GM18907 (cell line): ENCODE measurements around the gene ZNF77.
A peak's percentile ranks its signal among the peaks of the same experiment; 100 is the strongest.
"Not testable (repeated sequence)": the region's sequence is repeated elsewhere in the genome, so short reads cannot be mapped to it uniquely, and the experiment has no call there.

ENCODE experiments used
- ATAC-seq: cut with Tn5 transposase; IDR thresholded peaks from one replicate; pipeline ENCODE4 v1.9.1; 2021; ENCODE audit warnings: mild to moderate bottlenecking, moderate library complexity; ENCODE audit not compliant: unreplicated experiment

ZNF77 gene

DNA sequence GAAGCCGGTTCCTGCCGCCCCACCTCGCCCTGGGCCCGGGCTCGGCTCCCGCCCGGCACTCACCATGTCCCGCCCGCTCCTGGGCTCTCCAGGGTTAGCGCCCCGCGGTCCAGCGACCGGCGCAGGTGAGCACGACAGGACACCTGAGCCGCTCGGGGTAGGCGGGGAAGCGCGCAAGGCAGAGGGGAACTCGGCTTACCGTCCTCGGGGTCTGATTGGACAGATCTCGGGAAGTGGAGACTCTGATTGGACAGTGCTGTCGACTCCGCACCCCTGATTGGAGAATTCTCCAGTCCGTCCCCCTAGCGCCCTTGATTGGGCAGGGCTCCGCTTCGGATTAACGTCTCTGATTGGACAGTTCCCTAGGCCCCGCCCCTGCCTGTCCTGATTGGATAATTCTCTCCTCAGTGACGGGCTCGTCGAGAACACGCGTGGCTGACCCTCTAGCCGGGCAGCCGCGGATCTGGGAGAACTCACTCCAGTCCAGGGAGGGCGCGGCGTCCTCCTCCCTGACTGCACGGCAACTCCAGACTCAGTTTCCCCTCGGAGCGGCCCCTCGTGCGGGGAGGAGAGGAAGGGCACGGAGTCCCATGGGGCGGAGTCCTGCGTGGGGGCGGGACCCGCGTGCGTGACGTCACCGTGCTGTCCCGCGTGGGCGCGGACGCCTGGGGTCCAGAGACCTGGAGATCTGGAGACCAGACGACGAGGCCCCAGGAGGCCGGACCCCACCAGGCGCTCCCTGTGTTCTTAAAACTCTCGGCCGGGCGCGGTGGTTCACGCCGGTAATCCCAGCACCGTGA, at the start of gene ZNF77:
TSS of gene ZNF77 (minus strand) at position 197 of the 800 bp plus-strand sequence. CDS start at position 66, 131 bp downstream.
- peak; percentile 93 for ATAC-seq

DNA sequence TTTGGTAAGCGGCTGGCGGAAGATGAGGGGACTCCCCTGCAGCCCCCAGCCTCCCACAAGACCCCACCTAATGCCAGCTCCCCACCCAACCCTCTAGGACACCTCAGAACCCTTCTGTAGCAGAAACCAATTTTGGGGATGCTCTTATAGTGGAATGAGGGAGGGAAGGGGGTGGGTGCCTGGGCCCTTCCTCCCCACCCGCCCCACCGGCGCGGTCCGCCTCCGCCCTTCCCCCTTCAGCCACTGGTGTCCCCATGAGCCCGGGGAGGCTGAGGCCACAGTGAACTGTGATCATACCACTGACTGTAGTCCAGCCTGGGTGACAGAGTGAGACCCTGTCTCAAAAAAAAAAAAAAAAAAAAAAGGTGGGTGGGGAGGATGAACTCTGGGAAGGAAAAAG, 48.8 kb upstream of the ZNF77 start:
- ATAC-seq, result no peak

DNA sequence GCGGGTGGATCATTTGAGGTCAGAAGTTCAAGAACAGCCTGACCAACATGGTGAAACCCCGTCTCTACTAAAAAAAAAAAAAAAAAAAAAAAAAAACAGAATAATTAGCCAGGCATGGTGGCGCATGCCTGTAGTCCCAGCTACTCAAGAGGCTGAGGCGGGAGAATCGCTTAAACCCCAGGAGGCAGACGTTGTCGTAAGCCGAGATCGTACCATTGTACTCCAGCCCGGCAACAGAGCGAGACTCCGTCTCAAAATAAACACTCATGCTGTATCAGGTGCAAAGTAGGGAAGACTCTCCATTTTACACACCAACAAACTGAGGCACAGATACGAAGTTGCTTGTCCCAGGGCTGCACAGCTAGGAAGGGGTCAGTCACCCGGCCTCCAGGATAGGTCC, 48.2 kb upstream of the ZNF77 start:
- ATAC-seq, result no peak

DNA sequence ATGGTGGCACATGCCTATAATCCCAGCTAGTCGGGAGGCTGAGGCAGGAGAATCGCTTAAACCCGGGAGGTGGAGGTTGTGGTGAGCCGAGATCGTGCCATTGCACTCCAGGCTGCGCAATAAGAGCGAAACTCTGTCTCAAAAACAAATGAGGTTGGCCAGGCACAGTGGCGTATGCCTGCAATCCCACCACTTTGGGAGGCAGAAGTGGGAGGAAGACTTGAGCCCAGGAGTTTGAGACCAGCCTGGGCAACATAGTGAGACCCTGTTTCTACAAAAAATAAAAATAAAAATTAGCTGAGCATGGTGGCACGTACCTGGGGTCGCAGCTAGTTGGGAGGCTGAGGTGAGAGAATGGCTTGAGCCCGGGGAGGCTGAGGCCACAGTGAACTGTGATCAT, 47.6 kb upstream of the ZNF77 start:
- not testable (repeated sequence) for ATAC-seq

DNA sequence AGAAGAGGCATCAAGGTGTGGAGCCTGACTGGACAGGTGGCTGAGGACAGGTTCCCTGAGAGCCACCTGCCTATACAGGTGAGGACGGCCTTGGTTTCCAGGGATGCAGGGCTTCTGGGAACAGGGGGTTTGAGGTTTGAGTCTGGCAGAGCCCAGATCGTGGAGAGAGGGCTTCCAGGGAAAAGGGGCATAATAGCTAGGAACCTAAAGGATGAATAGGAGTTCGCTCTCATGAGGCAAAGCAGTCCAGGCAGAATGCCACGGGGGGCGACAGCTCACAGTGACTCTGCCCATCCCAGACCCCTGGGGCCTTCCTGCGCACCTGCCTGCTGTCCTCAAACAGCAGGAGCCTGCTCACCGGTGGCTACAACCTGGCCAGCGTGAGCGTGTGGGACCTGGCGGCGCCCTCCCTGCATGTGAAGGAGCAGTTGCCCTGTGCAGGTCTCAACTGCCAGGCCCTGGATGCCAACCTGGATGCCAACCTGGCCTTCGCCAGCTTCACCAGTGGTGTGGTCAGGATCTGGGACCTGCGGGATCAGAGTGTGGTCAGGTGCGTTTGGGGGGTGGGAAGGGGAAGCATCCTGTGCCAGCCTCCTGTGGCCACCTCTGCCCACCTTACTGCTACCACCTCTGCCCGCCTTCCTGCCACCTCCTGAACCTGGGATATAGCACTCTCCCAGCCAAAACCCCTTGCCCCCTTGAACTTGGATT, 44.6 kb upstream of the ZNF77 start:
- no peak for ATAC-seq

DNA sequence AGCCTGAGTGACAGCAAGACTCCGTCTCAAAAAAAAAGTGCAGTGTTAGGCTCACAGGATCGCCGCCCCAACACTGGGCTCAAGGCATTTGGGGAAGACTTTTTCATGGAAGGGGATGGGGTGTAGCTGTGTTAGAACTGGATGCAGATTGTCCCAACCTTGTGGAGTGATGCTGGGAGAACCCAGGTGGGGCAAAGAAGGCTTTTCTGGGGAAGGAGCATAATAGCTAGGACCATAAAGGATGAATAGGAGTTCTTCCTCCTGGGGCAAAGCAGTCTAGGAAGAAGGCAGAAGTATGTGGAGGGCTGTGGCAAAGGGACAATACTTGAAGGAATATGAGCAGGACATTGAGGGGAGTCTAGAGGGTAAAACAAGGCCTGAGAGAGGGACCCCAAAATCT, 43.8 kb upstream of the ZNF77 start:
- ATAC-seq, result no peak

DNA sequence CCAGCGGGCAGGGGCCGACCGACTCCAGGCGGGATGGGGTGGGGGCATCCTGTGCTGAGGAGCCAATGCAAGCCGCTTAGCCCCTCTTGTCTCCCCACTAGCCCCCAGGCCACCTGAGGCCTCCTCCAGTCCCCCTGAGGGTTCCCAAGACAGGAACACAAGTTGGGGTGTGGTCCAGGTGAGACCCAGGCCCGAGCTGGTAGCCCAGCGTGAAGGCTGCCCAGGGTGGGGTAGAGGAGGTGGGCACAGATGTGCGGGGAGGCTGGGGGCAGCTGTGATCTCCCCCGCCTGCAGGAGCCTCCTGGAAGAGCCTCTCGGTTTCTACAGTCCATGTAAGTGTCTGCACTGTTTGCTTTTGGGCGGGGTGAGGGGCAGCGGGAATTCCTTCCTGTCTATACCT, 43.0 kb upstream of the ZNF77 start:
- ATAC-seq, result no peak

DNA sequence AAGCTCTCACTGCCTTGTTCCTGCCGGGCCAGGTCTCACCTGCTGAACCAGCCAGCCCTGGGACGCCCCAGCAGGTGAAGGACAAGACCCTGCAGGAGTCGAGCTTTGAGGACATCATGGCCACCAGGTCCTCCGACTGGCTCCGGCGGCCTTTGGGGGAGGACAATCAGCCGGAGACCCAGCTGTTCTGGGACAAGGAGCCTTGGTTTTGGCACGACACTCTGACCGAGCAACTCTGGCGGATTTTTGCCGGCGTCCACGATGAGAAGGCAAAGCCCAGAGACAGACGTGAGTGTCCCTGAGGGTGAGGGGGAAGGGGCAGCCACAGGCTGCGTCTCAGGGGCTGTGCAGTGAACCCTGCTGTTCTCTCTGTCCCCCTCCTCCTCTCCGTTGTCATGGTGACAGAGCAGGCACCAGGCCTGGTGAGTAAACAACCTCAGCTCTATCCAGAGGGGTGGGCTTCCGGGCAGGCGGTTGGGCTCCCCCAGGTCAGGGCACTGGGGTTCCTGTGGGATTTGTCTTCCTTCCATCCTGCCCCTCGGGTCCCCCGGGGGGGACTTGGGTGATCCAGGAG, 42.3 kb upstream of the ZNF77 start:
- no peak for ATAC-seq

DNA sequence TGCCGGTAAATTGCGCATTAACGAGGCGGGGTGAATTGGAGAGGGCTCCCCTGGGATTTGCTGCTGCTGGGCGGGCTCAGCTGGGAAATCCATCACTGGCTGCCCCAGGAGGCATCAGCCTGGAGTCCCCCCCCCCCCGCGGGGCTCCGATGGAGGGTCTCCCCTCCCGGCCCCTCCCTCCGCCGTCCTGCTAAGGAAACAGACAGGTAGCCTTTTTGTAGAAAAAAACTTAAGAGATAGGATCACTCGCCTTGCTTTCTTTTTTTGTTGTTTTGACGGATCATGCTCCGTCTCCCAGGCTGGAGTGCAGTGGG, 39.4 kb upstream of the ZNF77 start:
- no peak for ATAC-seq

DNA sequence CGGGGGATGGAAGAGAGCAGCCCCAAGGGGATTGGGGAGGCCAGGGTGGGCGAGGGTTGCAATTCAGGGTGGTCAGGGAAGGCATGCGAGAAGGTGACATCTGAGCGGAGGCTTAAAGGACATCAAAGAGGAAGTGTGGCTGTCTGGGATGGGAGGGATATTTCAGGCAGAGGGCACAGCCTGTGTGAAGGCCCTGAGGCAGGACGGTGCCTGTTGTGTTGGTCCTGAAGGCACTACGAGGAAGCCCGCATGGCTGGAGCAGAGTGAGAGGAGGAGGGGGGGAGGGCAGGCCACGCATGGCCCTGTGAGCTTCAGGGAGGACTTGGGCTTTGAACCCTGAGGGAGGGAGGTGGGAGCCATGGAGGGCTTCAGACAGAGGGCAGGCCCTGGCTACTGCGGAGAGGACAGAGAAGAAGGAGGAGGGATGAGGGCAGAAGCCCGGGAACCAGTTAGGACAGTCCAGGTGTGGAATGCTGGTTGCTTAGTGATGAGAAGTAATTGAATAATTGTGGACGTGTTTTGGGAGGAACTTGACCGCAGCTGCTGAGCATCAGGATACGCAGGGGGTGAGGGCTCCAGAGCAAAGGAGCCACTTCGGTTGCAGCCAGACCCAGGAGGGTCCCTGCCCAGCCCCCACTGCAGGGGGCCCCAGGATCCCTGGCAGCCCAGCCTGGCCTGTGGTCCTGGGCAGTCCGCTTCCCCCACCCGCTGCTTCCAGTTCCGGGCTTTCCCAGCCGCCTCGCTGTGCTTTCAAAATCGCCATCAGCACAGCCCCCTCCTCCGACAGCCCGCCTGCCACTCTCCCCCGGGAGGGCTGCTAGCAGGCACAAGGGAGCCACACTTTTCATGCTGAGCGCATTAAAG, 38.8 kb upstream of the ZNF77 start:
- ATAC-seq, result no peak

DNA sequence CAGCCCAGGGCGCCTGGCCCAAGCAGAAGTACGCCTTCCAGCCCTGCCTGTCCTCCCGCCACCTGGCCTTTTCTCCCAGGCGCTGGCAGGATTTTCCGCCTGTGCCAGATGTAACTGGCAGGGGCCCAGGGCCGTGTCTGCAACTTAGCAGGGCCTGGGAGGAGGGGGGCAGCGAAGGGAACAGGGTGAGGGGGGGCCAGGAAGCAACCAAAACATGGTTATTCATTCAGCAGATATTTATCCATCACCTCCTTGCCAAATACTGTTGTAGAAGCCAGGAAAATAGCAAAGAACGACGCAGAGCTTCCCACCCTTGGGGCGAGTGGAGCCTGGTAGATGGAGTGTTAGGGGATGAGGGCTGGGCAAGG, 38.2 kb upstream of the ZNF77 start:
- ATAC-seq, result no peak

DNA sequence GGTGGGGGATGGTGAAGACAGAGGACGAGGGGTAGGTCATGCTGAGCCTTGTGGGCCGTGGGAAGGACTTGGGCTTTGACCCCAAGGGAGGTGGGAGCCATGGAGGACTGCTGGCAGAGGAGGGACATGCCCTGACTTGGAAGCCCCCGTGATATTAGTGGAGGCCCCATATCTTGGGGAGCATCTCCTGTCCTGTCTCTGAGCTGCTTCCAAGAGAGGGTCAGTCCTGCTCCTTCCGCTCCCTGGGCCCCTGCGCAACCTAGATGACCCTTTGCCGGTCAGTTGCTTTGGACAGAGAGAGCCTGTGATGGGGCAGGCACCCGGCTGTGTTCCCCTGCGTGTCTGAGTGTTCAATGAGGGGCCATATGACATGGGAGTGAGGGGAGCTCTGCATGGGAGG, 37.8 kb upstream of the ZNF77 start:
- ATAC-seq, result no peak

DNA sequence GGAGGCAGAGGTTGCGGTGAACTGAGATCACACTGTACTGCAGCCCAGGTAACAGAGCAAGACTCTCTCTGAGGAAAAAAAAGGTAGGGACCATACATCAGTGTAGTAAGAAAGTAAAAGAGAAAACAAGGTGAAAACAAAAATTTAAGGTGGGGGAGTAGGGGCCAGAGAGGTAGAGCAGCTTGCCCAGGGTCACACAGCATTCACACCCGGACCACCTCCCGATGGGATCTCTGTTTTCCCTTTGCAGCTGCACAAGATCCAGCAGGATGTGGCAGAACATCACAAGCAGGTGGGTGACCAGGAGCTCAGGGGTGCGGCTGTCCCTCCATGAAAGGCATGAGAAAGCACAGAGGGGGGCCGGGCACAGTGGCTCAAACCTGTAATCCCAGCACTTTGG, 37.1 kb upstream of the ZNF77 start:
- no peak for ATAC-seq

DNA sequence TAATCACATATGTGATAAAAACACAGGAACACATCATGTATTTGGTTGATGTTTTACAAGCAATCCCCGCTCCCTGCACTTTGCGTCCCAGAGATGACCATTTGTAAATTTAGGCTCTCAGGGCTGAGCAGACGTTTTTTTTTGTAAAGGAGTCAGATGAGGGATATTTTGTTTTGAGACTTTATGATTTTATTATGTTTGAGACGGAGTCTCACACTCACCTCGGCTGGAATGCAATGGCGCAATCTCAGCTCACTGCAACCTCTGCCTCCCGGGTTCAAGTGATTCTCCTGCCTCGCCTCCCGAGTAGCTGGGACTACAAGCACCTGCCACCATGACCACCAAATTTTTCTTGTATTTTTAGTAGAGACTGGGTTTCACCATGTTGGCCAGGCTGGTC, 34.0 kb upstream of the ZNF77 start:
- no peak for ATAC-seq

DNA sequence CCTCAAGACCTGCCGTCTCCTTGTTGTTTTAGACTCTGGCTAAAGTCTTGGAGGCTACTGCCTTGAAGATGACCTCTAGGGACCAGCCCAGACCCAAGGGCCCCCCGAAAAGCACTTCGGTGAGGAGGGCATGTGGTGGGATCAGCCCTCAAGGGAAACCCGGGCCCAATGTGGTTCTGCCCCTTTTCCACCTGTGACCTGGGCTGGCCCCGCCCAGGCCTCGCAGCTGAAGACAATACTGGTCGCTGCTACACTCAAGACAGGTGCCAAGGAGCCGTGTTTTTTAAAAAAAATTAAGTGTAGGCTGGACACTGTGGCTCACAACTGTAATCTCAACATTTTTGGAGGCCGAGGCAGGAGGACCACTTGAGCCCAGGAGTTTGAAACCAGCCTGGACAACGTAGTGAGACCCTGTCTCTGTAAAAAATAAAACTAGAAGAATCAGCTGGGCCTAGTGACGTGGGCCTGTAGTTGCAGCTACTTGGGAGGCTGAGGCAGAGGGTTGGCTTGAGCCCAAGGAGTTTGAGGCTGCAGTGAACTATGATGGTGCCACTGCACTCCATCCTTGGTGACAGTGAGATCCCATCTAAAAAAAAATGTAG, 33.5 kb upstream of the ZNF77 start:
- ATAC-seq, result no peak

DNA sequence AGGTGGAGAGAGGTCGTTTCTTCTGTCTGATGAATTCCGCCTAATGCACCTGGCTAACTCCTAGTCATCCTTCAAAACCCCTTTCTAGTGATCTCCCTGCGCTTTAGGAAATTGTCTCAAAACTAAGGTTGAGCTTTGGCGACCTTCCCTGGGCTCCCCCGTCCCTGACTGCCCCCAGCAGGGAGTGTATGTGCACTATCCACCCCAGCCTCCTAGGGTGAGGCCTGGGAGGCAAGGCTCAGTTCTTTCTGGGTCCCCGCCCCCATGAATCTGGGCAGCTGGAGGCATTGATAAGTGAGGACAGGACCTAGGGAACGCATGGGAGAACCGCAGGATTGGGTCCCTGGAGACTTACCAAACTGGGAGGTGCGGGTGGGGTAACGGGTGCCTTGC, 33.0 kb upstream of the ZNF77 start:
- peak; percentile 24 for ATAC-seq

DNA sequence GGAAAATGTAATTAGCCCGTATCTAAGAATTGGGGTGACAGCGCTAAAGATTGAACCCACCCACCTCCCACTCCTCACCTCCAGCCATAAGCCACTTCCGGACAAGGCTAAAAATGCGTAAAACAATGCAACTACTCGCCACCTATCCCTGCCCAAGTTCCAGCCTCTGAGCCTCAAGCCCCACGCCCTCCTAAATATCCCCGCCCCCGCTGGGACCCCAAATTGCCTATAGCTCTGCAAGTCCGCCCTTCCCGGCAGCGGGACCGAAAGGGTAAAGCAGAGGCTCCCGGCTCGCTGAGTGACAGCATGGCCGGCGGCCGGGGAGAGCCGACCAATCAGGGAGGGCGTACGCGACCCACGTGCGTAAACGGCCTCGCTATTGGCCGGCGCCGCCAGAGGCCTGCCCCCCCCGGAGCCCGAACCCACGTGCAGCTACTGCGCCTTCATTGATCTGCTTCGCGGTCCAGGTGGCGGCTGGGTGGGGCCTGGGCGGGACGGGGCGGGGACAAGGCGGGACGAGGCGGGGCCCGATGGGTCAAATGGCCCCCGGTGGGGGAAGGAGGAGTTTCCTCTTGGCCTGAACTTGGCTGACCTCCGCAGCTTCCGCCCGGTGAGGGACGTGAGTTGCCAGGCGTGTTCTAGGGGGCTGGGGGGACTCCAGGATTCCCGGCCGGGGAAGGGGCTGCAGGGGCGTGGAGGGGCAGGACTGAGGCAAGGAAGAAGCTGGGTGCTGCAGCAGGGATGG, 32.4 kb upstream of the ZNF77 start, which contains the start of gene TLE6:
TSS of gene TLE6 (plus strand) at position 564 of the 745 bp plus-strand sequence. CDS start 670 bp downstream, outside the sequence.
- peak; percentile 87 for ATAC-seq

DNA sequence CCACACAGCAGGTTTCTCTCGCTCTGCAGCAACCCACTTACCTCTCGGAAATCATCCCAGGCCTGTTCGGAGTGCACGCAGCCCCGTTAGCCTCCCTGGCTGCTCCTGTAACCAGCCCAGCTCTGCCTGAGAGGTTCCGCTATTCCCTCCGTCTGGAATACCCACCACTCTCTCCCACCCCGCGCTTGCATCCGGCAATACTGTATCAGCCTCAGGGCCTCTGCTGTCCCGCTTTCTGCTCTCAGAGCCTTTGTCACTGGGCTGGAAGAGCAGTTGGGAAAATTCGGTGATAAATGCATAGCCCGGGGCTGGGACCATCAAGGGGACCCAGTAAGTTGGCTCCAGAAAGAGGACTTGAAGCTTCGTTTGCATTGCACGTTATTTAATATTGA, 31.8 kb upstream of the ZNF77 start:
- ATAC-seq, result peak; percentile 1

DNA sequence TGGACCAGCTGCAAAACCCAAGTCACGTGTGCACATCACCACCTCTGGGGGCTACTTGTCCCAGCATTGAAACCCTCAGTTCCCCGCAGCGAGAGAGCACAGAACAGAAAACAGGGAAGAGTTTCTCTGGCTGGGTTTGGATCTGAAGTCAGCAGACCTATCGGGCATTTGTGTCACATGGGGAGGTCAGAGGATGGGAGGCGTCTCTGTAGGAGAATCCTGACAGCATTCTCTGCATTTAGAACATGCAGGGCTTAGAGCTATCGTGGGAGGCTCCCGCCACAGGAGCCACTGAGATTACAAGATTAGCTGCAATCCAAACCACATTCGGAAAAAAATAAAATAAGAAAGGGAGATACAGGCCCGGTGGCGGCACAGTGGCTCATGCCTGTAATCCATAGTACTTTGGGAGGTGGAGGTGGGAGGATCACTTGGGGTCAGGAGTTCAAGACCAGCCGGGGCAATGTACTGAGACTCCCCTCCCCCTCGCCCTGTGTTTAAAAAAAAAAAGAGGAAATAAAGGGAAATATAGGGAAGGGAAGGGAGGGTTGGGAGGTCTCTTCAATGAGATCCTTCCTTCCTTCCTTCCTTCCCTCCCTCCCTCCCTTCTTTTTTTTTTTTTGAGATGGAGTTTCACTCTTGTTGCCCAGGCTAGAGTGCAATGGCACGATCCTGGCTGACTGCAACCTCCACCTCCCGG, 29.7 kb upstream of the ZNF77 start:
- no peak for ATAC-seq

DNA sequence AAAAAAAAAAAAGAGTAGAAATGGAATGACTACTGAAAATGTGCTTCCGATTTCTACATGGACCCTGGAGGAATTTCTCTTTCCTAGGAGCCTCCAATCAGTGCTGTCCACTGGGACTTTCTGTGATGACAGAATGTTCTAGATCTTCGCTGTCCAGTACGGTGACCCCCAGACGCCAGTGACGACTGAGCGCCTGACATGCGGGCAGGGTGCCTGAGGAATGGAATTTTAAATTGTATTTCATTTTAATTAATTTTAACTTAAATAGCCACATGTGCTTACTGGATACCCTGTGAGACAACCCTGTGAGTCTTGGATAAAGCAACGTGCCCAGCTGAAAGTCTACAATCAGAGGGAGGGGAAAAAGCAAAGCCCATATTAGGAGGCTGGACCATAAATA, 28.5 kb upstream of the ZNF77 start:
- ATAC-seq, result no peak
